CD14-positive monocyte (primary cell): ENCODE measurements around the gene MCOLN2. TPM values are rescaled to one million over a fixed set of nuclear protein-coding genes. Genes with fewer than 3 reads are reported as not detected.
"Not testable (repeated sequence)": the region's sequence is repeated elsewhere in the genome, so short reads cannot be mapped to it uniquely, and the experiment has no call there.

Source experiments
- DNase-seq, 3 donors: peaks; one replicate each; pipeline ENCODE4 v3.0.0-alpha.2; 2011 to 2022
- H2AFZ ChIP-seq: 2 replicates; pipeline ENCODE4 v1.6.0; 2012; ENCODE audit warnings: mild to moderate bottlenecking, low read depth, low read length, inconsistent platforms; ENCODE audit not compliant: insufficient read depth, poor library complexity, severe bottlenecking
- H3K27ac ChIP-seq, 2 donors: 1 replicate in 1 of 2; 2 replicates in 1 of 2; pipeline ENCODE4 v1.5.1; 2012 to 2013; ENCODE audit warnings: low read length in 2 of 2, control low read depth in 1 of 2, inconsistent platforms in 1 of 2, low read depth in 1 of 2, mild to moderate bottlenecking in 1 of 2
- H3K27me3 ChIP-seq, 2 donors: one replicate each; pipeline versions ENCODE4 v1.6.0 to v1.6.1; 2011 to 2013; ENCODE audit warnings: low read length in 2 of 2; ENCODE audit not compliant: control insufficient read depth in 2 of 2, insufficient read depth in 2 of 2
- H3K36me3 ChIP-seq, 2 donors: replicated peaks in 1 of 2; 1 replicate in 1 of 2; 2 replicates in 1 of 2; pipeline versions ENCODE4 v1.5.1 to v1.6.1; 2012 to 2013; ENCODE audit warnings: low read length in 2 of 2, control low read depth in 1 of 2, inconsistent platforms in 1 of 2, mild to moderate bottlenecking in 1 of 2; ENCODE audit not compliant: insufficient read depth in 2 of 2, control insufficient read depth in 1 of 2
- H3K4me1 ChIP-seq, 2 donors: 1 replicate in 1 of 2; 2 replicates in 1 of 2; pipeline versions ENCODE4 v1.5.1 to v1.6.1; 2012 to 2013; ENCODE audit warnings: low read length in 2 of 2, control low read depth in 1 of 2, inconsistent platforms in 1 of 2, mild to moderate bottlenecking in 1 of 2, moderate library complexity in 1 of 2; ENCODE audit not compliant: insufficient read depth in 2 of 2, control insufficient read depth in 1 of 2
- H3K4me2 ChIP-seq: replicated peaks from 2 replicates; pipeline ENCODE3; 2012; ENCODE audit warnings: low read length, moderate library complexity, mild to moderate bottlenecking; ENCODE audit not compliant: poor library complexity, severe bottlenecking; ENCODE audit errors: extremely low read depth
- H3K4me3 ChIP-seq, 3 experiments: fragments of 200-600 bp in 1 of 3; sonication (generic) in 1 of 3; replicated peaks in 1 of 3; 1 replicate in 2 of 3; 2 replicates in 1 of 3; pipeline ENCODE4 v1.5.1; 2011 to 2013; ENCODE audit warnings: low read length in 3 of 3, mild to moderate bottlenecking in 3 of 3, control low read depth in 2 of 3, low read depth in 2 of 3, inconsistent platforms in 1 of 3, moderate library complexity in 1 of 3
- H3K79me2 ChIP-seq: 2 replicates; pipeline ENCODE4 v1.6.0; 2012; ENCODE audit warnings: mild to moderate bottlenecking, control low read depth, inconsistent platforms, low read length, moderate library complexity; ENCODE audit not compliant: insufficient read depth
- H3K9ac ChIP-seq: 2 replicates; pipeline ENCODE4 v1.6.0; 2017; ENCODE audit warnings: low read length, mild to moderate bottlenecking; ENCODE audit not compliant: insufficient read depth, poor library complexity, severe bottlenecking
- H3K9me3 ChIP-seq, 2 donors: replicated peaks in 1 of 2; 1 replicate in 1 of 2; 2 replicates in 1 of 2; pipeline versions ENCODE4 v1.5.1 to v1.6.1; 2012 to 2013; ENCODE audit warnings: low read length in 2 of 2, control low read depth in 1 of 2; ENCODE audit not compliant: control insufficient read depth in 1 of 2, insufficient read depth in 1 of 2
- H4K20me1 ChIP-seq: 2 replicates; pipeline ENCODE4 v1.6.0; 2012; ENCODE audit warnings: mild to moderate bottlenecking, low read length, control low read depth, moderate library complexity; ENCODE audit not compliant: insufficient read depth
- H3K27ac Mint-ChIP-seq, 7 donors: one replicate each; pipeline ENCODE4 v1.8.0; 2020; ENCODE audit warnings: mild to moderate bottlenecking in 7 of 7, mixed read lengths in 7 of 7, moderate library complexity in 6 of 7, inconsistent platforms in 2 of 7
- H3K27me3 Mint-ChIP-seq, 3 donors: one replicate each; pipeline ENCODE4 v1.8.0; 2021 to 2022; ENCODE audit warnings: low read depth in 3 of 3, mild to moderate bottlenecking in 3 of 3, mixed read lengths in 3 of 3, moderate library complexity in 3 of 3, inconsistent platforms in 1 of 3
- H3K36me3 Mint-ChIP-seq, 2 donors: one replicate each; pipeline ENCODE4 v1.8.0; 2020; ENCODE audit warnings: mixed read lengths in 2 of 2, inconsistent platforms in 1 of 2, mild to moderate bottlenecking in 1 of 2
- H3K4me1 Mint-ChIP-seq: one replicate; pipeline ENCODE4 v1.8.0; 2020; ENCODE audit warnings: mild to moderate bottlenecking, mixed read lengths
- H3K4me3 Mint-ChIP-seq, 2 donors: one replicate each; pipeline ENCODE4 v1.8.0; 2020; ENCODE audit warnings: mild to moderate bottlenecking in 2 of 2, mixed read lengths in 2 of 2, moderate library complexity in 1 of 2
- H3K9me3 Mint-ChIP-seq, 7 donors: one replicate each; pipeline ENCODE4 v1.8.0; 2020 to 2022; ENCODE audit warnings: mixed read lengths in 7 of 7, mild to moderate bottlenecking in 6 of 7, moderate library complexity in 6 of 7, inconsistent platforms in 2 of 7
- WGBS: methylation state at CpG from one replicate; pipeline ENCODE4 v1.1.5; 2013; ENCODE audit warnings: missing lambda C conversion rate; ENCODE audit not compliant: insufficient coverage; 5-methylcytosine and 5-hydroxymethylcytosine counted together
- intact Hi-C, 2 donors: fragments of 100-400 bp; cut with micrococcal nuclease; formaldehyde crosslinking; loops; one replicate each; pipeline versions ENCODE4 v1.15.0 to v1.15.1; 2023
- polyA plus RNA-seq, 3 donors: library from polyadenylated mRNA; depleted of rRNA in 1 of 3; unstranded in 2 of 3; stranded (reverse) in 1 of 3; fragments of 300-500 nt in 2 of 3; fragments of >200 nt in 1 of 3; fragmentation: Illumina TruSeq in 2 of 3; gene quantifications; 1 replicate in 2 of 3; 2 replicates in 1 of 3; pipeline ENCODE4 v1.2.3, GENCODE V29; 2012 to 2021
- TF ChIP-seq, protein P1 (sequence below): fragments of 200-600 bp; IDR thresholded peaks from one replicate; pipeline ENCODE4 v1.8.0; 2022; ENCODE audit warnings: antibody characterized with exemption, mild to moderate bottlenecking

Gene MCOLN2
- polyA plus RNA-seq, 3 donors = 0.51 to 2.7 (median 1.1) TPM

DNA sequence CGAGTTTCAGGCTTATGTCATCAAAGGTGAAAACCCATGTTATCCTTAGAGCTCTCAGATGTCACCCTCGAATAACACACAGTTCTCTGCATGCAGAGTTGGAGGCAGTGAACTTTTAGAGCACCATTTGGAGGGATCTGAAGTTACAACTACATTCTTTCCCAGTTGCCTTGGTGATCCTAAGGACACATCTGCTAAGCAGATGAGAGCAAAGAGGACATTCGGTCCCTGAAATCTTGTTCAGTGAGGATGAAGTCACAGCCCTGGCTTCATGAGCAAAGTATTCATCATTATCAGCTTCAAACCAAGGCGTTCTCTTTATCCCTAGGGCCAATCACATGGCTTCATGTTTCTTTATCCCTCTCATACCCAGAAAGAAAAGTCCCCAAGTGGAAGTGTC is 23.1 kb upstream of the MCOLN2 start:
- Mint-ChIP-seq H3K9me3 (no peaks in the 10 kb centered on the region), H3K4me1 (no peaks in the 10 kb centered on the region), H3K27me3 (peaks cover 0 to 3% (median 2%) of the 10 kb centered on the region in 3 donors), H3K4me3 (no peak overlapping the region), H3K27ac (no peak overlapping the region), H3K36me3 (no peaks in the 10 kb centered on the region)
- Histone ChIP-seq H3K4me1 (no peaks in the 10 kb centered on the region), H3K36me3 (no peaks in the 10 kb centered on the region), H3K27ac (no peak overlapping the region), H3K4me3 (no peak overlapping the region), H3K79me2 (no peaks in the 10 kb centered on the region), H2AFZ (no peak overlapping the region), H3K4me2 (no peak overlapping the region), H3K27me3 (no peaks in the 10 kb centered on the region), H3K9me3 (no peaks in the 10 kb centered on the region), H3K9ac (no peak overlapping the region), H4K20me1 (no peaks in the 10 kb centered on the region)
- TF ChIP-seq, protein P1, sequence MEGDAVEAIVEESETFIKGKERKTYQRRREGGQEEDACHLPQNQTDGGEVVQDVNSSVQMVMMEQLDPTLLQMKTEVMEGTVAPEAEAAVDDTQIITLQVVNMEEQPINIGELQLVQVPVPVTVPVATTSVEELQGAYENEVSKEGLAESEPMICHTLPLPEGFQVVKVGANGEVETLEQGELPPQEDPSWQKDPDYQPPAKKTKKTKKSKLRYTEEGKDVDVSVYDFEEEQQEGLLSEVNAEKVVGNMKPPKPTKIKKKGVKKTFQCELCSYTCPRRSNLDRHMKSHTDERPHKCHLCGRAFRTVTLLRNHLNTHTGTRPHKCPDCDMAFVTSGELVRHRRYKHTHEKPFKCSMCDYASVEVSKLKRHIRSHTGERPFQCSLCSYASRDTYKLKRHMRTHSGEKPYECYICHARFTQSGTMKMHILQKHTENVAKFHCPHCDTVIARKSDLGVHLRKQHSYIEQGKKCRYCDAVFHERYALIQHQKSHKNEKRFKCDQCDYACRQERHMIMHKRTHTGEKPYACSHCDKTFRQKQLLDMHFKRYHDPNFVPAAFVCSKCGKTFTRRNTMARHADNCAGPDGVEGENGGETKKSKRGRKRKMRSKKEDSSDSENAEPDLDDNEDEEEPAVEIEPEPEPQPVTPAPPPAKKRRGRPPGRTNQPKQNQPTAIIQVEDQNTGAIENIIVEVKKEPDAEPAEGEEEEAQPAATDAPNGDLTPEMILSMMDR = no peak
- WGBS = 89% methylated on average over 1 of the region's 4 CpGs
- intact Hi-C loops = no loop called here
- DNase-seq = no peak

DNA sequence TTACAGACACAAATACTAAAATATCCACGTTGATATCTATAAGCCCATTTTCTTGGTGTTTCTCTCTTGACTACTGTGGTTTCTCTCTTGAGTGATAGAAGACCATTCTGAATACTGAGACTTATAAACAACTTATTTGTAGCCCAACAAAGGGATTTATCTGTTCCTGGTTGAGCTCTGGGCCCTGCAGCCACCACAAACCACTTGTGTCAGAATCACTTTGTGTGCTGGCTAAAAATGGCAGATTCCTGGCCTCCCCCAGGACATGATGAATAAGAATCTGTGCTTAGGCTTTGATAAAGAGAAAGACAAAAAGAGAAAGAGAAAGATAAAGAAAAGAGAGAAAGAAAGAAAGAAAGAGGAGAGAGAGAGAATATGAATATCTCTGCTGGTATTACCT is 18.9 kb upstream of the MCOLN2 start:
- peaks cover 0 to 2% (median 0%) of the 10 kb centered on the region in 7 donors for H3K9me3 Mint-ChIP-seq
- Histone ChIP-seq H3K9me3 (no peaks in the 10 kb centered on the region), H3K27ac (no peak overlapping the region), H3K27me3 (peaks cover 0 to 2% of the 10 kb centered on the region in 2 donors), H4K20me1 (no peaks in the 10 kb centered on the region), H2AFZ (no peak overlapping the region), H3K79me2 (no peaks in the 10 kb centered on the region), H3K4me1 (no peaks in the 10 kb centered on the region), H3K36me3 (no peaks in the 10 kb centered on the region), H3K4me2 (no peak overlapping the region), H3K9ac (no peak overlapping the region), H3K4me3 (no peak overlapping the region)
- TF ChIP-seq, protein P1 = no peak
- H3K27ac Mint-ChIP-seq = no peak overlapping the region
- H3K4me3 Mint-ChIP-seq = no peak overlapping the region
- intact Hi-C loops = no loop called here
- no peaks in the 10 kb centered on the region for H3K4me1 Mint-ChIP-seq
- H3K36me3 Mint-ChIP-seq = no peaks in the 10 kb centered on the region
- DNase-seq = no peak
- WGBS = no CpG with 5 or more reads among the region's 1 CpG
- peaks cover 2 to 11% (median 2%) of the 10 kb centered on the region in 3 donors for H3K27me3 Mint-ChIP-seq

DNA sequence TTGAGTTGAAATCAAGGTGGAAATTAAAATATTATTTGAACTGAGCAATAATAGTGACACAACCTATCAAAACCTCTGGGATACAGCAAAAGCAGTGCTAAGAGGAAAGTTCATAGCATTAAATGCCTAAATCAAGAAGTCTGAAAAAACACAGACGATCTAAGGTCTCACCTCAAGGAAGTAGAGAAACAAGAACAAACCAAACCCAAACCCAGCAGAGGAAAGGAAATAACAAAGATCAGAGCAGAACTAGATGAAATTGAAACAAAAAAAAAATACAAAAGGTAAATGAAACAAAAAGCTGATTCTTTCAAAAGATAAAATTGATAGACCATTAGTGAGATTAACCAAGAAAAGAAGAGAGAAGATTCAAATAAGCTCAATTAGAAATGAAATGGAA is 8.7 kb upstream of the MCOLN2 start:
- H3K4me1 Mint-ChIP-seq, H3K9me3 ChIP-seq, DNase-seq, H2AFZ ChIP-seq, H3K4me3 ChIP-seq, H3K4me1 ChIP-seq, intact Hi-C loops, H4K20me1 ChIP-seq, H3K4me2 ChIP-seq, H3K36me3 ChIP-seq, H3K79me2 ChIP-seq, H3K9ac ChIP-seq, H3K27ac ChIP-seq, H3K36me3 Mint-ChIP-seq, H3K27ac Mint-ChIP-seq, H3K27me3 ChIP-seq: not testable (repeated sequence)
- whole genome bisulfite sequencing = no CpG with 5 or more reads among the region's 1 CpG
- H3K4me3 Mint-ChIP-seq = peak overlapping the region in 1 of 2 donors; percentile 8
- H3K27me3 Mint-ChIP-seq = peaks cover 5 to 18% (median 9%) of the 10 kb centered on the region in 3 donors
- H3K9me3 Mint-ChIP-seq = peaks cover 5 to 34% (median 19%) of the 10 kb centered on the region in 7 donors
